Esophagus squamous epithelium (tissue), 4 donors: ENCODE data around the gene CTXN2.

Source experiments
- CTCF ChIP-seq, 6 experiments: fragments of 450-650 bp in 4 of 6; fragments of 200-600 bp in 2 of 6; sonication (generic) in 2 of 6; IDR thresholded peaks; one replicate each; pipeline ENCODE4 v1.5.1; 2016 to 2019; ENCODE audit warnings: antibody characterized with exemption in 6 of 6, mild to moderate bottlenecking in 4 of 6, moderate library complexity in 4 of 6
- POLR2A ChIP-seq, 4 donors: fragments of 450-650 bp; IDR thresholded peaks; one replicate each; pipeline ENCODE4 v1.6.1; 2017; ENCODE audit warnings: antibody characterized with exemption in 4 of 4, mild to moderate bottlenecking in 4 of 4, moderate library complexity in 3 of 4

- TF ChIP-seq CTCF (IDR thresholded peaks at IDR 0.05): no peak
- TF ChIP-seq POLR2A (IDR thresholded peaks at IDR 0.05): no peak
These were observed 12.9 kb upstream of the CTXN2 start for GRCh38 chr15:48178648-48178931.
